GM21737 (cell line): ENCODE data around the gene USB1.
"Not testable (repeated sequence)": the region's sequence is repeated elsewhere in the genome, so short reads cannot be mapped to it uniquely, and the experiment has no call there.

Source experiments
- ATAC-seq: cut with Tn5 transposase; IDR thresholded peaks from one replicate; pipeline ENCODE4 v1.9.1; 2021; ENCODE audit warnings: mild to moderate bottlenecking, moderate library complexity; ENCODE audit not compliant: unreplicated experiment

Gene USB1

GRCh38 chr16:57969451-57970123, 31.6 kb upstream of the USB1 start:
- ATAC-seq = no peak

- ATAC-seq = no peak
Measured at GRCh38 chr16:57970319-57970718, 30.9 kb upstream of the USB1 start.

GRCh38 chr16:57970970-57971369, 30.2 kb upstream of the USB1 start, which contains the start of gene CNGB1:
CNGB1 (minus strand) TSS chr16:57971128; CDS start chr16:57967286, 3,842 bp downstream.
- ATAC-seq = no peak

GRCh38 chr16:57971848-57972247, 29.4 kb upstream of the USB1 start:
- ATAC-seq = no peak

GRCh38 chr16:57972306-57972705, 28.9 kb upstream of the USB1 start:
- ATAC-seq = no peak

GRCh38 chr16:57976331-57976796, 24.8 kb upstream of the USB1 start:
- no peak for ATAC-seq

- no peak for ATAC-seq
Measured at GRCh38 chr16:57977418-57978069, 23.7 kb upstream of the USB1 start.

GRCh38 chr16:57978070-57978465, 23.1 kb upstream of the USB1 start:
- not testable (repeated sequence) for ATAC-seq

- ATAC-seq = no peak
Measured at GRCh38 chr16:57979006-57979585, 22.1 kb upstream of the USB1 start.

GRCh38 chr16:57981636-57982035, 19.6 kb upstream of the USB1 start:
- no peak for ATAC-seq

GRCh38 chr16:57982385-57982784, 18.8 kb upstream of the USB1 start:
- no peak for ATAC-seq

GRCh38 chr16:57984443-57985203, 16.6 kb upstream of the USB1 start:
- ATAC-seq = peak; percentile 73

GRCh38 chr16:57985204-57986181, 15.7 kb upstream of the USB1 start:
- ATAC-seq = peak; percentile 24

GRCh38 chr16:57986196-57986595, 15.0 kb upstream of the USB1 start:
- ATAC-seq = no peak

GRCh38 chr16:57987441-57988177, 13.6 kb upstream of the USB1 start:
- ATAC-seq = no peak

GRCh38 chr16:57988929-57989328, 12.3 kb upstream of the USB1 start:
- ATAC-seq = no peak

GRCh38 chr16:57991551-57992059, 9.6 kb upstream of the USB1 start:
- no peak for ATAC-seq

GRCh38 chr16:57992084-57992483, 9.1 kb upstream of the USB1 start:
- ATAC-seq = no peak

- no peak for ATAC-seq
Measured at GRCh38 chr16:57993438-57993837, 7.8 kb upstream of the USB1 start.
